ENCODE data around the gene OGDH. TPM values are rescaled to one million over a fixed set of nuclear protein-coding genes. Genes with fewer than 3 reads are reported as not detected.
A peak's percentile ranks its signal among the peaks of the same experiment; 100 is the strongest.

OGDH gene
- total and polyA plus RNA-seq, 8 donors: 46.6 to 184 (median 56.1) TPM

- no peak for TF ChIP-seq CTCF (IDR thresholded peaks at IDR 0.05)
- H3K27ac ChIP-seq: peak overlapping the region; percentile 7 to 39
- no peaks in the 10 kb centered on the region for H3K27me3 ChIP-seq
- DNase-seq: no peak
- no peaks in the 10 kb centered on the region for H3K9me3 ChIP-seq
- H3K4me3 ChIP-seq: peak overlapping the region in 1 of 2 donors; percentile 89
- no peaks in the 10 kb centered on the region for H3K36me3 ChIP-seq
- no peak for ATAC-seq
- intact Hi-C loops (cut with DNase I): no loop called here
- peaks cover 34 to 57% of the 10 kb centered on the region in 2 donors for H3K4me1 ChIP-seq
These were observed 144.6 kb downstream of the OGDH start for GRCh38 chr7:44750921-44751571.

GRCh38 chr7:44752822-44753221, 146.4 kb downstream of the OGDH start:
- Histone ChIP-seq H3K4me1 (peaks cover 40 to 71% of the 10 kb centered on the region in 2 donors), H3K9me3 (no peaks in the 10 kb centered on the region), H3K27me3 (no peaks in the 10 kb centered on the region), H3K4me3 (no peak overlapping the region), H3K36me3 (peaks cover 0 to 18% of the 10 kb centered on the region in 2 donors), H3K27ac (no peak overlapping the region)
- DNase-seq (no peak), ATAC-seq (no peak)
- TF ChIP-seq CTCF (IDR thresholded peaks at IDR 0.05): no peak
- intact Hi-C loops (cut with DNase I): no loop called here

- intact Hi-C loops (cut with DNase I): no loop called here
- H3K4me1 ChIP-seq: peaks cover 34 to 61% of the 10 kb centered on the region in 2 donors
- peaks cover 0 to 40% of the 10 kb centered on the region in 2 donors for H3K36me3 ChIP-seq
- no peaks in the 10 kb centered on the region for H3K27me3 ChIP-seq
- no peak for DNase-seq
- TF ChIP-seq CTCF (IDR thresholded peaks at IDR 0.05): no peak
- H3K4me3 ChIP-seq: no peak overlapping the region
- no peaks in the 10 kb centered on the region for H3K9me3 ChIP-seq
- peak overlapping the region; percentile 29 for H3K27ac ChIP-seq
- ATAC-seq: peak; percentile 43
These were observed 148.6 kb downstream of the OGDH start for GRCh38 chr7:44754802-44755697.

- no peak for TF ChIP-seq CTCF (IDR thresholded peaks at IDR 0.05)
- Histone ChIP-seq H3K4me1 (peaks cover 24 to 52% of the 10 kb centered on the region in 2 donors), H3K36me3 (peaks cover 0 to 49% of the 10 kb centered on the region in 2 donors), H3K9me3 (no peaks in the 10 kb centered on the region), H3K4me3 (no peak overlapping the region), H3K27ac (peak overlapping the region; percentile 29), H3K27me3 (no peaks in the 10 kb centered on the region)
- ATAC-seq (peak; percentile 64), DNase-seq (no peak)
- intact Hi-C loops (cut with DNase I): no loop called here
These were observed 149.5 kb downstream of the OGDH start for GRCh38 chr7:44755698-44756627.
